Endothelial cell of umbilical vein (primary cell): ENCODE results near the gene PKD1L1.

ENCODE experiments used
- CTCF ChIP-seq, 2 donors: IDR thresholded peaks; 1 replicate in 1 of 2; 2 replicates in 1 of 2; pipeline ENCODE4 v1.5.1; 2011; ENCODE audit warnings: low read length in 2 of 2, mild to moderate bottlenecking in 2 of 2, moderate library complexity in 2 of 2, control low read depth in 1 of 2, inconsistent platforms in 1 of 2, low read depth in 1 of 2; ENCODE audit not compliant: insufficient read depth in 1 of 2; ENCODE audit errors: extremely low read depth in 1 of 2
- EZH2 ChIP-seq: IDR thresholded peaks from 2 replicates; pipeline ENCODE4 v1.6.1; 2012; ENCODE audit warnings: borderline replicate concordance, low read depth, mild to moderate bottlenecking, moderate library complexity, low read length, inconsistent platforms; ENCODE audit not compliant: severe bottlenecking
- FOS ChIP-seq: IDR thresholded peaks from 2 replicates; pipeline ENCODE4 v1.6.1; 2011; ENCODE audit warnings: mild to moderate bottlenecking, low read length, moderate library complexity, borderline replicate concordance; ENCODE audit not compliant: insufficient read depth
- JUN ChIP-seq: IDR thresholded peaks from 2 replicates; pipeline ENCODE4 v1.6.1; 2011; ENCODE audit warnings: borderline replicate concordance, low read depth; ENCODE audit not compliant: insufficient read length, insufficient read depth
- MAX ChIP-seq: IDR thresholded peaks from 2 replicates; pipeline ENCODE4 v1.6.1; 2011; ENCODE audit not compliant: insufficient read depth, insufficient read length
- MYC ChIP-seq: IDR thresholded peaks from one replicate; pipeline ENCODE4 v1.6.1; 2011; ENCODE audit warnings: mild to moderate bottlenecking, low read depth, low read length
- POLR2A ChIP-seq: IDR thresholded peaks from 2 replicates; pipeline ENCODE4 v1.6.1; 2012; ENCODE audit warnings: low read depth, mild to moderate bottlenecking, control low read depth, low read length
- POLR2AphosphoS5 ChIP-seq: IDR thresholded peaks from 2 replicates; pipeline ENCODE4 v1.6.1; 2012; ENCODE audit warnings: low read depth, mild to moderate bottlenecking, control low read depth, low read length, moderate library complexity; ENCODE audit not compliant: insufficient read depth

DNA sequence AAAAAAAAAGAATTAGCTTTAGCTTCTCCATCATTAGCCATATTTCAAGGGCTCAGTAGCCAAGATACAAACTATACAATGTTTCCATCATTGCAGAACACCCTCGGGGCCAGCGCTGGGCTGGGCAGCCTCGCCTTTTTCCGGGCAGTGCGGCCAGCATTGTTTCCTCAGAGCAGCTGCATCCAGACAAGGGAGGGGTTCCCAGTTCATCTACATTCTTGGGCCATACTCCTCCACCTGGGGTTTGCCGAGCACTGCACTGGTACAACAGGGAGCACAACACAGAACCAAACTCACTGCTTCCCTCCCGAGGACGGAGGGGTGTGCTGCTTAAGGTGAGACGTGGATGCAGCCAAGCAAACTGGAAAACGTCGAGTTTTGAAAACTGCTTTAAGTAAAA, 2.4 kb upstream of the PKD1L1 start:
- TF ChIP-seq CTCF (IDR thresholded peaks at IDR 0.05; ENCODE audit: extremely low read depth in 1 of 2, insufficient read depth in 1 of 2, low read depth in 1 of 2, low read length in 2 of 2) = peak in 1 of 2 donors; percentile 23
- peak; percentile 27 for TF ChIP-seq POLR2AphosphoS5
- TF ChIP-seq POLR2A = no peak
- TF ChIP-seq MAX = peak; percentile 33
- TF ChIP-seq EZH2 = no peak
- TF ChIP-seq MYC = no peak
- TF ChIP-seq FOS = no peak
- TF ChIP-seq JUN = no peak
